H1 (cell line): Measurements from ENCODE around the gene RHEB. TPM values are rescaled to one million over a fixed set of nuclear protein-coding genes. Genes with fewer than 3 reads are reported as not detected.

Experiments
- CTCF ChIA-PET: fragments of 300-600 bp; sonication (Branson Sonifier 250); formaldehyde crosslinking; loops from one replicate; lab custom pipeline; 2021; ENCODE audit not compliant: partially characterized antibody; lab: Charles Lee
- POLR2A ChIA-PET: fragments of 300-600 bp; sonication (Branson Sonifier 250); formaldehyde crosslinking; loops from one replicate; lab custom pipeline; 2021; ENCODE audit warnings: inconsistent platforms; ENCODE audit not compliant: partially characterized antibody; lab: Charles Lee
- DNase-seq, 2 experiments: peaks; one replicate each; pipeline versions ENCODE4 v3.0.0 to v3.0.0-alpha.2; 2010 to 2022; ENCODE audit warnings: low spot score in 2 of 2, low read depth in 1 of 2, mixed read lengths in 1 of 2
- FAIRE-seq: peaks from 2 replicates; lab custom pipeline; 2011; peaks lifted over from hg19 to GRCh38; lab: Jason Lieb, UNC
- H2AFZ ChIP-seq: 2 replicates; pipeline ENCODE4 v1.8.1; 2012; ENCODE audit warnings: low read length, inconsistent platforms
- H2AK5ac ChIP-seq: 2 replicates; pipeline ENCODE4 v1.6.1; 2013; ENCODE audit warnings: low read depth, low read length
- H2BK120ac ChIP-seq: replicated peaks from 2 replicates; pipeline ENCODE3; 2013; ENCODE audit warnings: low read depth, low read length, inconsistent platforms
- H2BK12ac ChIP-seq: 2 replicates; pipeline ENCODE4 v1.6.1; 2013; ENCODE audit warnings: low read depth, low read length
- H2BK15ac ChIP-seq: 2 replicates; pipeline ENCODE4 v1.6.1; 2013; ENCODE audit warnings: low read length
- H2BK20ac ChIP-seq: 2 replicates; pipeline ENCODE4 v1.6.1; 2013; ENCODE audit warnings: low read length
- H2BK5ac ChIP-seq: 2 replicates; pipeline ENCODE4 v1.6.1; 2013; ENCODE audit warnings: low read depth, low read length
- H3K14ac ChIP-seq: 2 replicates; pipeline ENCODE4 v1.6.1; 2013; ENCODE audit warnings: inconsistent platforms; ENCODE audit not compliant: insufficient read length
- H3K18ac ChIP-seq: 2 replicates; pipeline ENCODE4 v1.6.1; 2013; ENCODE audit warnings: low read length; ENCODE audit errors: extremely low read depth
- H3K23ac ChIP-seq: 2 replicates; pipeline ENCODE4 v1.6.1; 2013; ENCODE audit warnings: inconsistent platforms; ENCODE audit not compliant: insufficient read length
- H3K23me2 ChIP-seq: 2 replicates; pipeline ENCODE4 v1.6.1; 2013; ENCODE audit warnings: low read depth, low read length
- H3K27ac ChIP-seq: 2 replicates; pipeline ENCODE4 v1.6.1; 2011; ENCODE audit warnings: low read depth, low read length, inconsistent platforms
- H3K27me3 ChIP-seq, 4 experiments: replicated peaks in 1 of 4; 1 replicate in 1 of 4; 2 replicates in 3 of 4; pipeline versions ENCODE4 v1.6.1 to v1.8.1; 2011 to 2013; ENCODE audit warnings: low read length in 3 of 4, mild to moderate bottlenecking in 3 of 4, inconsistent platforms in 2 of 4, mixed read lengths in 2 of 4, moderate library complexity in 1 of 4; ENCODE audit not compliant: control insufficient read depth in 3 of 4, insufficient read depth in 3 of 4; ENCODE audit errors: extremely low read depth in 1 of 4
- H3K36me3 ChIP-seq, 4 experiments: 2 replicates each; pipeline versions ENCODE4 v1.6.1 to v1.8.1; 2011 to 2013; ENCODE audit warnings: mild to moderate bottlenecking in 4 of 4, low read length in 3 of 4, moderate library complexity in 2 of 4, control low read depth in 1 of 4, inconsistent platforms in 1 of 4; ENCODE audit not compliant: insufficient read depth in 4 of 4, control insufficient read depth in 2 of 4
- H3K4ac ChIP-seq: replicated peaks from 2 replicates; pipeline ENCODE3; 2013; ENCODE audit warnings: low read length, low read depth, mixed read lengths, inconsistent platforms; ENCODE audit not compliant: insufficient read length
- H3K4me1 ChIP-seq, 4 experiments: replicated peaks in 1 of 4; 1 replicate in 1 of 4; 2 replicates in 3 of 4; pipeline versions ENCODE4 v1.6.1 to v1.8.1; 2011 to 2013; ENCODE audit warnings: low read length in 3 of 4, inconsistent platforms in 2 of 4, mixed read lengths in 1 of 4; ENCODE audit not compliant: insufficient read depth in 4 of 4, control insufficient read depth in 3 of 4
- H3K4me2 ChIP-seq, 2 experiments: 2 replicates each; pipeline versions ENCODE4 v1.6.1 to v1.8.1; 2011 to 2013; ENCODE audit warnings: low read depth in 2 of 2, low read length in 2 of 2, control low read depth in 1 of 2, inconsistent platforms in 1 of 2, mild to moderate bottlenecking in 1 of 2; ENCODE audit not compliant: insufficient read depth in 1 of 2
- H3K4me3 ChIP-seq, 4 experiments: fragments of 200-600, 300-600 bp in 1 of 4; sonication (generic), shearing (Covaris generic), sonication (Bioruptor Twin) in 1 of 4; 2 replicates each; pipeline versions ENCODE4 v1.5.1 to v1.8.1; 2011 to 2016; ENCODE audit warnings: low read length in 4 of 4, low read depth in 3 of 4, control low read depth in 2 of 4, inconsistent platforms in 2 of 4, mild to moderate bottlenecking in 2 of 4, mixed read lengths in 1 of 4, moderate library complexity in 1 of 4; ENCODE audit not compliant: insufficient read depth in 2 of 4; ENCODE audit errors: extremely low read depth in 1 of 4
- H3K56ac ChIP-seq: replicated peaks from 2 replicates; pipeline ENCODE3; 2013; ENCODE audit warnings: low read depth, mild to moderate bottlenecking, mixed read lengths, low read length, inconsistent platforms; ENCODE audit not compliant: insufficient read length
- H3K79me1 ChIP-seq: 2 replicates; pipeline ENCODE4 v1.6.1; 2013; ENCODE audit warnings: low read depth, low read length, control low read depth
- H3K79me2 ChIP-seq, 2 experiments: 2 replicates each; pipeline versions ENCODE4 v1.6.1 to v1.8.1; 2012 to 2013; ENCODE audit warnings: low read length in 2 of 2, mild to moderate bottlenecking in 2 of 2, inconsistent platforms in 1 of 2; ENCODE audit not compliant: insufficient read depth in 2 of 2, control insufficient read depth in 1 of 2
- H3K9ac ChIP-seq, 4 experiments: replicated peaks in 1 of 4; 1 replicate in 1 of 4; 2 replicates in 3 of 4; pipeline versions ENCODE4 v1.6.1 to v1.8.1; 2011 to 2013; ENCODE audit warnings: low read depth in 3 of 4, low read length in 3 of 4, control low read depth in 2 of 4, mild to moderate bottlenecking in 2 of 4, moderate library complexity in 2 of 4, inconsistent platforms in 1 of 4; ENCODE audit errors: extremely low read depth in 1 of 4
- H3K9me3 ChIP-seq, 2 experiments: 2 replicates each; pipeline versions ENCODE4 v1.6.1 to v1.8.1; 2012 to 2013; ENCODE audit warnings: mild to moderate bottlenecking in 2 of 2, moderate library complexity in 2 of 2, control low read depth in 1 of 2, inconsistent platforms in 1 of 2, low read depth in 1 of 2, low read length in 1 of 2, mixed read lengths in 1 of 2; ENCODE audit not compliant: insufficient read depth in 2 of 2
- H4K20me1 ChIP-seq, 2 experiments: replicated peaks in 1 of 2; 2 replicates each; pipeline versions ENCODE3 to v1.8.1; 2011 to 2013; ENCODE audit warnings: inconsistent platforms in 2 of 2, low read length in 2 of 2, mild to moderate bottlenecking in 1 of 2; ENCODE audit not compliant: insufficient read depth in 2 of 2, control insufficient read depth in 1 of 2
- H4K5ac ChIP-seq: 2 replicates; pipeline ENCODE4 v1.6.1; 2013; ENCODE audit warnings: low read length, low read depth, mixed read lengths, inconsistent platforms; ENCODE audit not compliant: insufficient read length
- H4K8ac ChIP-seq: 2 replicates; pipeline ENCODE4 v1.8.0; 2013; ENCODE audit warnings: mild to moderate bottlenecking, moderate library complexity, low read length, inconsistent platforms; ENCODE audit not compliant: insufficient read depth; ENCODE audit errors: extremely low read depth
- H4K91ac ChIP-seq: replicated peaks from 2 replicates; pipeline ENCODE3; 2013; ENCODE audit warnings: low read length, mixed read lengths, inconsistent platforms; ENCODE audit not compliant: insufficient read length
- BRCA1 ChIP-seq: IDR thresholded peaks from 2 replicates; pipeline ENCODE4 v1.6.1; 2012; ENCODE audit warnings: low read depth, low read length, improper control_type of control experiment
- CTCF ChIP-seq, 3 experiments: IDR thresholded peaks; 1 replicate in 2 of 3; 2 replicates in 1 of 3; pipeline versions ENCODE4 v1.5.1 to v1.6.1; 2011; ENCODE audit warnings: low read length in 3 of 3, mild to moderate bottlenecking in 3 of 3, inconsistent platforms in 2 of 3, low read depth in 1 of 3, moderate library complexity in 1 of 3; ENCODE audit not compliant: insufficient read depth in 1 of 3; ENCODE audit errors: control extremely low read depth in 1 of 3
- POLR2A ChIP-seq, 2 experiments: IDR thresholded peaks; 1 replicate in 1 of 2; 2 replicates in 1 of 2; pipeline ENCODE4 v1.6.1; 2011; ENCODE audit warnings: low read depth in 2 of 2, low read length in 2 of 2, mild to moderate bottlenecking in 2 of 2; ENCODE audit errors: control extremely low read depth in 1 of 2
- POU5F1 ChIP-seq: IDR thresholded peaks from 2 replicates; pipeline ENCODE4 v1.6.1; 2011; ENCODE audit warnings: low read depth, mild to moderate bottlenecking, low read length, moderate library complexity
- SP1 ChIP-seq: IDR thresholded peaks from 2 replicates; pipeline ENCODE4 v1.6.1; 2011; ENCODE audit warnings: low read depth, low read length
- SRF ChIP-seq: IDR thresholded peaks from 2 replicates; pipeline ENCODE4 v1.6.1; 2011; ENCODE audit warnings: mild to moderate bottlenecking, low read depth, low read length, moderate library complexity
- SUZ12 ChIP-seq: fragments of 200-600 bp; sonication (generic); IDR thresholded peaks from 2 replicates; pipeline ENCODE4 v1.6.1; 2012; ENCODE audit warnings: mild to moderate bottlenecking, inconsistent platforms, low read length, moderate library complexity, mixed read lengths
- ZNF274 ChIP-seq: IDR thresholded peaks from 2 replicates; pipeline ENCODE4 v1.7.0; 2012; ENCODE audit warnings: low read length, borderline replicate concordance; ENCODE audit errors: extremely low read depth
- WGBS, 2 experiments: shearing (Covaris generic) in 1 of 2; methylation state at CpG; one replicate each; pipeline versions ENCODE4 v1.1.6 to v1.1.7; 2013 to 2015; ENCODE audit warnings: low lambda C conversion rate in 2 of 2, mixed read lengths in 2 of 2, inconsistent platforms in 1 of 2, low coverage in 1 of 2, missing lambda C conversion rate in 1 of 2; ENCODE audit not compliant: insufficient replicate concordance in 2 of 2, insufficient coverage in 1 of 2, insufficient read length in 1 of 2; ENCODE audit errors: extremely low coverage in 1 of 2, missing lambda C conversion rate in 1 of 2; 5-methylcytosine and 5-hydroxymethylcytosine counted together
- polyA plus RNA-seq, 7 experiments: library from polyadenylated mRNA; depleted of rRNA in 3 of 7; stranded (reverse) in 5 of 7; unstranded in 2 of 7; fragments of >200 nt in 5 of 7; fragments of 200-250 nt in 2 of 7; gene quantifications; 1 replicate in 5 of 7; 2 replicates in 1 of 7; 4 replicates in 1 of 7; pipeline versions ENCODE4 v1.2.1 to v1.2.3, GENCODE V29; 2011 to 2013; ENCODE audit warnings: missing spikeins in 2 of 7, mixed read lengths in 2 of 7
- total RNA-seq: library from RNA; stranded (reverse); fragmentation: NEBNext Ultra II Directional; extraction: Animal tissue kit (Norgen Biotek cat#: 25700); gene quantifications from 2 replicates; pipeline ENCODE4 v1.2.1, GENCODE V29; 2021

The RHEB gene
- total and polyA plus RNA-seq, 2 of the 8 experiments (the other 6 are each of a cell fraction or from before 2014, with no cell fraction given): 60.8 to 132 TPM

- no peak overlapping the region for H2AFZ ChIP-seq
- H2BK12ac ChIP-seq: no peak overlapping the region
- no peak overlapping the region for H3K27ac ChIP-seq
- H3K56ac ChIP-seq: no peak overlapping the region
- no peaks in the 10 kb centered on the region for H3K9me3 ChIP-seq
- no peak overlapping the region for H4K91ac ChIP-seq
- no peak overlapping the region for H3K23ac ChIP-seq
- H2BK5ac ChIP-seq: no peak overlapping the region
- 95% methylated on average over 7 of the region's 7 CpGs; no CpG with 5 or more reads in 1 of the 2 experiments for WGBS, 2 experiments
- H4K8ac ChIP-seq: no peak overlapping the region
- H2BK120ac ChIP-seq: no peak overlapping the region
- no peaks in the 10 kb centered on the region for H3K79me1 ChIP-seq
- no peak overlapping the region for H2BK15ac ChIP-seq
- H4K5ac ChIP-seq: no peak overlapping the region
- no peaks in the 10 kb centered on the region for H3K36me3 ChIP-seq
- no peaks in the 10 kb centered on the region for H4K20me1 ChIP-seq
- H3K4me2 ChIP-seq: no peak overlapping the region
- no peak overlapping the region for H2BK20ac ChIP-seq
- H3K4me1 ChIP-seq: no peaks in the 10 kb centered on the region; a peak in 3 of 7 replicates
- no peaks in the 10 kb centered on the region for H3K79me2 ChIP-seq
- TF ChIP-seq SP1: no peak
- no peak for TF ChIP-seq POLR2A (IDR thresholded peaks at IDR 0.05; ENCODE audit: control extremely low read depth in 1 of 2, low read depth in 2 of 2, low read length in 2 of 2)
- no peak for TF ChIP-seq SRF
- no peak for TF ChIP-seq CTCF (IDR thresholded peaks at IDR 0.05; ENCODE audit: control extremely low read depth in 1 of 3, insufficient read depth in 1 of 3, low read depth in 1 of 3, low read length in 3 of 3)
- no peak for TF ChIP-seq SUZ12
- TF ChIP-seq ZNF274: no peak
- no peak for TF ChIP-seq POU5F1
- TF ChIP-seq BRCA1: no peak
- no peak overlapping the region for H3K4me3 ChIP-seq
- no peak overlapping the region for H3K18ac ChIP-seq
- H3K9ac ChIP-seq: no peak overlapping the region
- FAIRE-seq (no peak), DNase-seq (no peak)
- POLR2A ChIA-PET: no interaction called here
- CTCF ChIA-PET: interaction anchor here (1.7 kb wide), 1 partner anchor 100 kb away, joined by 3 read pairs; no protein-coding TSS in a partner anchor
- H3K4ac ChIP-seq: no peak overlapping the region
- no peak overlapping the region for H2AK5ac ChIP-seq
- H3K14ac ChIP-seq: no peak overlapping the region
- no peaks in the 10 kb centered on the region for H3K23me2 ChIP-seq
- H3K27me3 ChIP-seq: no peaks in the 10 kb centered on the region
Observed at GRCh38 chr7:151549083-151549482, 29.4 kb upstream of the RHEB start.
